K562 (cell line): ENCODE data around the gene STK4. TPM values are rescaled to one million over a fixed set of nuclear protein-coding genes. Genes with fewer than 3 reads are reported as not detected.

ENCODE experiments used
- ATAC-seq: fragments of 200-7000 bp; cut with Tn5 transposase; 3 replicates; pipeline ENCODE4 v1.9.1; 2020; ENCODE audit warnings: moderate library complexity
- BruUV-seq: library from RNA; stranded (reverse); fragments of 400-500 nt; replicated peaks from 2 replicates; lab custom pipeline; 2021; lab: Mats Ljungman, UMichigan
- CTCF ChIA-PET: fragments of 300-600 bp; formaldehyde crosslinking; extraction: SDS; loops from one replicate; lab custom pipeline; 2021; ENCODE audit warnings: low intra/inter-chr PET ratio; lab: Yijun Ruan, JAX
- POLR2A ChIA-PET: fragments of 300-600, 350-650 bp; sonication (Branson Sonifier 250); formaldehyde crosslinking; extraction: SDS; loops from one replicate; lab custom pipeline; 2021; ENCODE audit warnings: antibody characterized with exemption, inconsistent platforms; lab: Yijun Ruan, JAX
- DNase-seq, 4 experiments: peaks; one replicate each; pipeline versions ENCODE4 v3.0.0 to v3.0.0-alpha.2; 2011 to 2018; ENCODE audit warnings: low spot score in 3 of 4, mixed read lengths in 3 of 4; ENCODE audit errors: extremely low read depth in 1 of 4
- FAIRE-seq: peaks from 2 replicates; lab custom pipeline; 2011; peaks lifted over from hg19 to GRCh38; lab: Jason Lieb, UNC
- H2AFZ ChIP-seq: 2 replicates; pipeline ENCODE4 v1.6.0; 2011; ENCODE audit warnings: low read depth, low read length, control low read depth, inconsistent platforms
- H3K27ac ChIP-seq: fragments of 200-600 bp; 3 replicates; pipeline ENCODE4 v1.8.0; 2011; ENCODE audit warnings: low read depth, mild to moderate bottlenecking, control low read depth, inconsistent platforms, low read length, moderate library complexity, mixed read lengths; ENCODE audit errors: extremely low read depth
- H3K27me3 ChIP-seq, 2 experiments: fragments of 300-600 bp in 1 of 2; 2 replicates in 1 of 2; 3 replicates in 1 of 2; pipeline versions ENCODE4 v1.6.0 to v1.8.0; 2011; ENCODE audit warnings: inconsistent platforms in 2 of 2, low read length in 2 of 2, mild to moderate bottlenecking in 1 of 2, mixed read lengths in 1 of 2, moderate library complexity in 1 of 2; ENCODE audit not compliant: control insufficient read depth in 2 of 2, insufficient read depth in 2 of 2
- H3K36me3 ChIP-seq: fragments of 300-600 bp; 3 replicates; pipeline ENCODE4 v1.8.0; 2011; ENCODE audit warnings: mild to moderate bottlenecking, low read length, inconsistent platforms; ENCODE audit not compliant: control insufficient read depth, insufficient read depth
- H3K4me1 ChIP-seq, 2 experiments: fragments of 200-600 bp in 1 of 2; replicated peaks in 1 of 2; 2 replicates in 1 of 2; 3 replicates in 1 of 2; pipeline versions ENCODE4 v1.5.1 to v1.8.0; 2011; ENCODE audit warnings: inconsistent platforms in 2 of 2, low read length in 2 of 2, mild to moderate bottlenecking in 1 of 2, mixed read lengths in 1 of 2, moderate library complexity in 1 of 2; ENCODE audit not compliant: control insufficient read depth in 2 of 2, insufficient read depth in 2 of 2
- H3K4me2 ChIP-seq: 2 replicates; pipeline ENCODE4 v1.6.1; 2011; ENCODE audit warnings: low read length, control low read depth, inconsistent platforms, mixed read lengths; ENCODE audit not compliant: insufficient read depth
- H3K4me3 ChIP-seq: fragments of 200-600 bp; sonication (generic), shearing (Covaris generic); 2 replicates; pipeline ENCODE4 v1.5.1; 2016; ENCODE audit warnings: control low read depth, inconsistent platforms
- H3K79me2 ChIP-seq: fragments of 200-600 bp; 3 replicates; pipeline ENCODE4 v1.8.0; 2011; ENCODE audit warnings: low read length, inconsistent platforms; ENCODE audit not compliant: control insufficient read depth, insufficient read depth
- H3K9ac ChIP-seq, 2 experiments: 2 replicates each; pipeline versions ENCODE4 v1.6.0 to v1.6.1; 2011; ENCODE audit warnings: low read depth in 2 of 2, low read length in 2 of 2, control low read depth in 1 of 2, inconsistent platforms in 1 of 2, mild to moderate bottlenecking in 1 of 2, mixed read lengths in 1 of 2; ENCODE audit not compliant: insufficient read depth in 1 of 2
- H3K9me1 ChIP-seq: one replicate; pipeline ENCODE4 v1.6.0; 2011; ENCODE audit warnings: inconsistent platforms, mild to moderate bottlenecking, low read length, moderate library complexity; ENCODE audit not compliant: control insufficient read depth, insufficient read depth
- H3K9me3 ChIP-seq: replicated peaks from 2 replicates; pipeline ENCODE4 v1.5.1; 2011; ENCODE audit warnings: low read depth, low read length, inconsistent platforms; ENCODE audit not compliant: control insufficient read depth, insufficient read depth
- H4K20me1 ChIP-seq: replicated peaks from 2 replicates; pipeline ENCODE4 v1.6.1; 2011; ENCODE audit warnings: low read length, inconsistent platforms, mixed read lengths; ENCODE audit not compliant: control insufficient read depth, insufficient read depth
- BRD4 ChIP-seq: fragments of 200-600 bp; sonication (generic); IDR thresholded peaks from 2 replicates; pipeline ENCODE4 v1.6.1; 2017; ENCODE audit warnings: inconsistent platforms
- HNRNPL ChIP-seq: fragments of 200-400 bp; formaldehyde crosslinking; IDR thresholded peaks from 2 replicates; pipeline ENCODE4 v1.6.1; 2017; ENCODE audit warnings: low read depth, mild to moderate bottlenecking, low read length
- MCM7 ChIP-seq, 2 experiments: fragments of 450-650 bp; IDR thresholded peaks; 2 replicates each; pipeline ENCODE4 v1.6.1; 2016 to 2018
- MEIS2 ChIP-seq: fragments of 450-650 bp; IDR thresholded peaks from 2 replicates; pipeline ENCODE4 v1.6.1; 2014; ENCODE audit warnings: mild to moderate bottlenecking; ENCODE audit not compliant: partially characterized antibody
- NR2F6 ChIP-seq: fragments of 450-650 bp; formaldehyde crosslinking; IDR thresholded peaks from 2 replicates; pipeline ENCODE4 v1.4.0; 2020; ENCODE audit warnings: mild to moderate bottlenecking
- POLR3A ChIP-seq: IDR thresholded peaks from 2 replicates; pipeline ENCODE4 v1.6.1; 2011; ENCODE audit warnings: borderline replicate concordance, mild to moderate bottlenecking, moderate library complexity; ENCODE audit not compliant: insufficient read length, insufficient read depth; ENCODE audit errors: extremely low read depth
- TCF7 ChIP-seq: sonication (generic); IDR thresholded peaks from 2 replicates; pipeline ENCODE4 v1.6.1; 2016; ENCODE audit warnings: antibody characterized with exemption, borderline replicate concordance
- ZNF436 ChIP-seq: fragments of 250-450, 450-650 bp; sonication (Bioruptor Pico); formaldehyde crosslinking; IDR thresholded peaks from 2 replicates; pipeline ENCODE4 v1.7.0; 2020; ENCODE audit warnings: mild to moderate bottlenecking
- WGBS: fragments of 100-300 bp; shearing (Covaris generic); methylation state at CpG from one replicate; pipeline ENCODE4 v1.1.6; 2016; ENCODE audit warnings: low coverage, mixed read lengths; ENCODE audit not compliant: insufficient coverage; ENCODE audit errors: missing lambda C conversion rate; 5-methylcytosine and 5-hydroxymethylcytosine counted together
- in situ Hi-C: fragments of 300-500 bp; cut with MboI; formaldehyde crosslinking; loops from 4 replicates; pipeline ENCODE4 v1.15.0; 2018; ENCODE audit warnings: inconsistent platforms, mixed read lengths
- intact Hi-C: fragments of 100-400 bp; cut with micrococcal nuclease; formaldehyde crosslinking; loops from 2 replicates; pipeline ENCODE4 v1.14.2; 2022
- polyA plus RNA-seq, 8 experiments: library from polyadenylated mRNA; depleted of rRNA in 4 of 8; stranded (reverse) in 5 of 8; unstranded in 3 of 8; fragments of >200 nt; fragmentation: Nextera tagmentation in 2 of 8; fragmentation: Illumina TruSeq in 1 of 8; extraction: Ambion mirVana in 2 of 8; extraction: Trizol in 1 of 8; gene quantifications; 2 replicates each; pipeline versions ENCODE4 v1.2.1 to v1.2.3, GENCODE V29; 2011 to 2014; ENCODE audit warnings: inconsistent platforms in 1 of 8, missing spikeins in 1 of 8
- total RNA-seq, 7 experiments: library from RNA; depleted of rRNA in 6 of 7; stranded (reverse); fragments of >200 nt in 6 of 7; fragmentation: Illumina TruSeq in 2 of 7; extraction: Trizol in 2 of 7; gene quantifications; 2 replicates each; pipeline versions ENCODE4 v1.2.1 to v1.2.3, GENCODE V29; 2011 to 2021; ENCODE audit warnings: low replicate concordance in 1 of 7
- TF ChIP-seq, protein P1 (sequence below), 3 experiments: fragments of 200-800 bp in 1 of 3; fragments of 250-450 bp in 1 of 3; fragments of 450-650 bp in 1 of 3; sonication (Bioruptor Pico) in 1 of 3; sonication (Bioruptor generic) in 1 of 3; formaldehyde crosslinking in 1 of 3; IDR thresholded peaks; 2 replicates each; pipeline versions ENCODE4 v1.6.1 to v1.8.0; 2016 to 2022; ENCODE audit warnings: mild to moderate bottlenecking in 2 of 3, missing genetic modification characterization in 2 of 3, missing compliant biosample characterization in 1 of 3, moderate library complexity in 1 of 3
- TF ChIP-seq, protein P2 (sequence below): sonication (generic); formaldehyde crosslinking; IDR thresholded peaks from 2 replicates; pipeline ENCODE4 v1.8.0; 2022; ENCODE audit warnings: mild to moderate bottlenecking, missing genetic modification reagents

The STK4 gene
- total and polyA plus RNA-seq, 9 of the 15 experiments (the other 6 are each of a cell fraction or from before 2014, with no cell fraction given), result 11.9 to 30.6 (median 22.2) TPM

- TF ChIP-seq, protein P1, sequence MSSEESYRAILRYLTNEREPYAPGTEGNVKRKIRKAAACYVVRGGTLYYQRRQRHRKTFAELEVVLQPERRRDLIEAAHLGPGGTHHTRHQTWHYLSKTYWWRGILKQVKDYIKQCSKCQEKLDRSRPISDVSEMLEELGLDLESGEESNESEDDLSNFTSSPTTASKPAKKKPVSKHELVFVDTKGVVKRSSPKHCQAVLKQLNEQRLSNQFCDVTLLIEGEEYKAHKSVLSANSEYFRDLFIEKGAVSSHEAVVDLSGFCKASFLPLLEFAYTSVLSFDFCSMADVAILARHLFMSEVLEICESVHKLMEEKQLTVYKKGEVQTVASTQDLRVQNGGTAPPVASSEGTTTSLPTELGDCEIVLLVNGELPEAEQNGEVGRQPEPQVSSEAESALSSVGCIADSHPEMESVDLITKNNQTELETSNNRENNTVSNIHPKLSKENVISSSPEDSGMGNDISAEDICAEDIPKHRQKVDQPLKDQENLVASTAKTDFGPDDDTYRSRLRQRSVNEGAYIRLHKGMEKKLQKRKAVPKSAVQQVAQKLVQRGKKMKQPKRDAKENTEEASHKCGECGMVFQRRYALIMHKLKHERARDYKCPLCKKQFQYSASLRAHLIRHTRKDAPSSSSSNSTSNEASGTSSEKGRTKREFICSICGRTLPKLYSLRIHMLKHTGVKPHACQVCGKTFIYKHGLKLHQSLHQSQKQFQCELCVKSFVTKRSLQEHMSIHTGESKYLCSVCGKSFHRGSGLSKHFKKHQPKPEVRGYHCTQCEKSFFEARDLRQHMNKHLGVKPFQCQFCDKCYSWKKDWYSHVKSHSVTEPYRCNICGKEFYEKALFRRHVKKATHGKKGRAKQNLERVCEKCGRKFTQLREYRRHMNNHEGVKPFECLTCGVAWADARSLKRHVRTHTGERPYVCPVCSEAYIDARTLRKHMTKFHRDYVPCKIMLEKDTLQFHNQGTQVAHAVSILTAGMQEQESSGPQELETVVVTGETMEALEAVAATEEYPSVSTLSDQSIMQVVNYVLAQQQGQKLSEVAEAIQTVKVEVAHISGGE (CRISPR knock-in tag; IDR thresholded peaks at IDR 0.05), result no peak
- TF ChIP-seq ZNF436 (CRISPR knock-in tag) (no peak), POLR3A (no peak), HNRNPL (no peak), MEIS2 (no peak), TCF7 (no peak), NR2F6 (CRISPR knock-in tag) (no peak), BRD4 (no peak), MCM7 (IDR thresholded peaks at IDR 0.05) (no peak)
- TF ChIP-seq, protein P2, sequence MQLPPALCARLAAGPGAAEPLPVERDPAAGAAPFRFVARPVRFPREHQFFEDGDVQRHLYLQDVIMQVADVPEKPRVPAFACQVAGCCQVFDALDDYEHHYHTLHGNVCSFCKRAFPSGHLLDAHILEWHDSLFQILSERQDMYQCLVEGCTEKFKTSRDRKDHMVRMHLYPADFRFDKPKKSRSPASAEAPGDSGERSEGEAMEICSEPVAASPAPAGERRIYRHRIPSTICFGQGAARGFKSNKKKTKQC, result no peak
- Histone ChIP-seq H4K20me1 (peaks cover 4% of the 10 kb centered on the region), H3K27me3 (no peaks in the 10 kb centered on the region), H3K4me2 (no peak overlapping the region), H3K4me1 (no peaks in the 10 kb centered on the region), H3K27ac (no peak overlapping the region), H3K36me3 (peaks cover 78% of the 10 kb centered on the region; the same call in 2 of the 3 replicates), H3K79me2 (no peaks in the 10 kb centered on the region), H3K4me3 (no peak overlapping the region), H2AFZ (no peak overlapping the region), H3K9ac (no peak overlapping the region; a peak in 1 of 4 replicates), H3K9me1 (no peaks in the 10 kb centered on the region), H3K9me3 (no peaks in the 10 kb centered on the region)
- in situ Hi-C loops (no loop called here), intact Hi-C loops (no loop called here)
- FAIRE-seq (no peak), DNase-seq (no peak), ATAC-seq (no peak)
- CTCF ChIA-PET, result no interaction called here
- POLR2A ChIA-PET, result interaction anchor here (1.2 to 4.1 kb wide), 2 partner anchors 12 to 15 kb away, joined by 4 to 21 read pairs; no protein-coding TSS in a partner anchor
- WGBS, result 88% methylated on average over 10 of the region's 10 CpGs
- BruUV-seq, result no TSS peak
These were observed 29.8 kb upstream of the STK4 start for GRCh38 chr20:44936510-44936909.
